NCI-H748 (cell line): Measurements from ENCODE around the gene FZD10.

Source experiments
- DNase-seq: peaks from one replicate; lab custom pipeline; 2025; ENCODE audit not compliant: unreplicated experiment; lab: John Stamatoyannopoulos, UW

FZD10 gene

GRCh38 chr12:130177635-130178242, 15.5 kb downstream of the FZD10 start:
- no peak for DNase-seq

DNA sequence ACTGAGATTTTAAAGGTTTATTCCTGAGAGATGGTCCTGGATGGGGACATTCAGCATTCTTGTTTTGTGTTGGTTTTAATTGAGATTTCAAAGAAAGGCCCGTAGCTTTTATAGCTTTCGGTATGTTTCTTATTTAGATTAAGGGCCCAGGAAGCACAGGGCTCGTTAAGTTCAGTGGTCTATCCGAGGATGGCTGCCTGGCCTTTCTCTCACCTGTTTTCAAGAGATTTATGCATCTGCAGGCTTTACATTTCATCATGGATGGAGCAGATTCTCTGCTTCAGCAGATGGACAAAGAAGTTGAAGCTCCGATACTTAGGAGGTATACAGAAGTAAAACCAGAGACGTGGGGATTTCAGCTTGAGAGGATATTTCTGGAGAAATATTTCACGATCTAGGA, 16.0 kb downstream of the FZD10 start:
- DNase-seq: no peak

GRCh38 chr12:130179191-130179590, 16.9 kb downstream of the FZD10 start:
- no peak for DNase-seq

DNA sequence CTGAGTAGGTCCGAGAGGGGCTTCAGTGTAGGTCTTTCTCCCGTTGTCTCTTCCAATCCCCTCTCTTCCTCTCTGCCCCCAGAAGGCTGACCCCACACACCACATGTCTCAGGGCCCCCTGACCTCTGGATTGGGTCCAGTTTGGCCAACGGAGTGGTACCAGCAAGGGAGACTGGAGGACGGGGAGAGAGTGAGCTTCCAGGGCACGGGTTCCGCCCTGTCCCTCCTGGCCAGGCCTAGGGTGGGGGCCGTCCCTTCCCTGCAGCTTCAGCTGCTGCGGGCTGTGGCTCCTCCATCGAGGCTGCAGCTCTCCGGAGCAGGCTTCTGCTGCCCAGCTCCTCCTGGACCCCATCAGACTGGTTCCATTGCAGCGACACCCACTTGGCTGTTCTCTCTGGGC, 17.4 kb downstream of the FZD10 start:
- no peak for DNase-seq

DNA sequence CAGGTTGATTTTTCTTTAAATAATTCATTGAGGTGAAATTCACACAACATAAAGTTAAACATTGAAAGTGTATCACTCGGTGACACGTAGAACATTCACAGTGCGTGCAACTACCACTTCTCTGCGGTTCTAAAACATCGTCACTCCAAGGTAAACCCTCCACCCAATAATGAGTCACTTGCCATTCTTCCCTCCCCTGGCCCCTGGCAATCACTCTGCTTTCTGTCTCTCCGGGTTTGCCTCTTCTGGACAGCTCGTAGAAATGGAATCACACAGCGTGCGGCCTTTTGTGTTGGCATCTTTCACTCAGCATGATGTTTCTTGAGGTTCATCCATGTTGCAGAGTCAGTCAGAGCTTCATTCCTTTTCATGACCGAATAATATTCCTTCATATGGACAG, 18.9 kb downstream of the FZD10 start:
- DNase-seq: no peak

- DNase-seq: no peak
These were observed 21.5 kb downstream of the FZD10 start for GRCh38 chr12:130183585-130184370.

DNA sequence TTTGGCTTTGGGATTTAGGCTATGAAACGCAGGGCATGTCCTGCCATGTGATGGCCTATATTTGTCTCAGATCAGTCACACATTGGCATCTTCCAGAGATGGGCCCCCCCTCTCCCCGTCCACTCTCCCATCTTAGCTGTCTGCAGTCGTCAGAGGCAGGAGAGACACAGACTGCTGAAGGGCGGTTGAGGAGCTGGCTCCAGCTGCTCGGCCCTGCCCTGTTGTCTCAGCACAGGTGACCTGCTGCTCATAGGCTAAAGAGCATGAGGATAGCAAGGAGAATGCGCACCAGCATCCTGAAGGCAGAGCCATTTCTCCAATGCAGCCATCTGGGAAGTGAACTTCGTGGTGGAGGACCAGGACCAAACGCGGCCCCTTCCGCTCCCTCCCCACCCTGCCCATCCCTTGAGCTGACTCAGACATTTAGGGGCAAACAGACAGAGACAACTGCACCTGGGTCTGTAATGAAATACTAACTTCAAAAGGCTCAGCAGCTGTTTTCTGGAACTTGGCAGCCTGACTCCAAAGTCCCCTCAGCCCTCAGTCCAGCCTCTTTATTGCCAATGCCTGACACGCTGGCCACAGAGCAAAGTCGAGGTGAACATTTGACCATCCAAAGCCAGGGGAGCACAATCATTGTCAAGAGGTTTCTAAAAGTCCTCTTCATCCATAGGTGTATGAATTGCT, 22.3 kb downstream of the FZD10 start:
- no peak for DNase-seq

DNA sequence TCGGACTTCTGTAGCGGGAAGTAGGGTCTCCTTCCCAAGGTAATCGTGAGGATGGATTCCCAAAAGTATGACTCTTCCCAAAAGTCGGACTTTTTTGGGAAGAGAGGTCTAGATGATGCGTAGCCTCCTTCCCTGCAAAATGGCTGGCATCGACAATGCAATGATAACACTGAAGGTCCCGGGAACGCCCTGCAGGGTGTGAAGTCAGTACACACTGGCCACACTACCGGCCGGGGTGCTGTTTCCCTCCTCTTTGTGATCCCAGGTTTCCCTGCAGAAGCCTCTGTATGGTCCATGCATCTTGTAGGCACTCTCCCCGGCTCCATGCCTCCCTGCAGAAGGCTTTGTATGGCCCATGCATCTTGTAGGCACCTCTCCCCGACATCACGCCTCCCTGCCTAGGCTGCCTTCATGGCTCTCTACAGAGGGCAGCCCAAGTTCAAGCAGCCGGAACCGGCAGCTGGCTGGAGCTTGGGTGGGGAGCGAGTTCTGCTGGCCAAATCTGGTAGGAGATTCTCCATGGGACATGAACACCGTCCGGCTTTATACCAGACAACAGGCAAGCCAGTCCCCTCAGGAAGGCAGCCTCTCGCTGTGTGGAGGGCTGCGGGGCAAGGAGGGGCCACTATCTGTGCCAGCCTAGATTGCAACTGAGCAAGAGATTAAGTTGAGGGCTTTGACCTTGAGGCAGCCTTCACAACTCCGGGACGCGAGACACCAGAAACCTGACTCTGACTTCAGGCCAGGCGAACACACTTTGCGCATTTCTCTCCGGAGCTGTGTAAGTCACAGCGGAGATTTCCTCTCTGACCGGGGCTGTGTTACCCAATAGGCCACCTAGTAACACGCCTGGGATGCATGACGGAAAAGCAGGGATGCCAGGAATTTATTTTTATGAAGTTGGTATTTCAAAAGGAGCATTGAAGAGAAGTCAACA, 23.5 kb downstream of the FZD10 start:
- DNase-seq: no peak

DNA sequence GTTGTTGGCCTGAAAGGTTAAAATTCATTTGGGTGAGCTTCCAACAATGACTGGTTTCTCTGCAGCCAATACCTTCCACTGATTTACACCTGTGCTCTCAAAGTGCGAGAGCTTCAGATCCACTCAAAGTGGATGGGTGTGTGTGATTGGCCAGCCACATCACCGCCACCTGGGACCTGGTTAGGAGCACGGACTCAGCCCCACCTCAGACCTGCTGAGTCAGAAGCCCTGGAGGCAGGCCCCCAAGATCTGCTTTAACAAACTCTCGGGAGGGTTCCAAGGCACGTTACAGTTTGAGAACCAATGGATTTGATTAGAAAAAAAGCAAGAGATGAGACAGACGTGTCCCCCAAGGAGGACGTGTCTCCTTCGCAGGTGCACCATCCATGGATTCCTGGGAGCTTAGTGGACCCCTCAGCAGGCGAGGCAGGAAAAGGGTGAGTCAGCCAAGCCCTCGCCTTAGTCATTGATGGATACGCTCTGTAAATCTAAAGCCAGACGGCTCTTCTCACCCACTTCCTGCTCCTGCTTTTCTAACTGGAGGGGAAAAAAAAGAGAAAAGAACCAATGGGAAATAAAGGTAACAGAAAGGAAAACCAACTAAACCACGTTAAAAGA, 24.5 kb downstream of the FZD10 start:
- DNase-seq: no peak

DNA sequence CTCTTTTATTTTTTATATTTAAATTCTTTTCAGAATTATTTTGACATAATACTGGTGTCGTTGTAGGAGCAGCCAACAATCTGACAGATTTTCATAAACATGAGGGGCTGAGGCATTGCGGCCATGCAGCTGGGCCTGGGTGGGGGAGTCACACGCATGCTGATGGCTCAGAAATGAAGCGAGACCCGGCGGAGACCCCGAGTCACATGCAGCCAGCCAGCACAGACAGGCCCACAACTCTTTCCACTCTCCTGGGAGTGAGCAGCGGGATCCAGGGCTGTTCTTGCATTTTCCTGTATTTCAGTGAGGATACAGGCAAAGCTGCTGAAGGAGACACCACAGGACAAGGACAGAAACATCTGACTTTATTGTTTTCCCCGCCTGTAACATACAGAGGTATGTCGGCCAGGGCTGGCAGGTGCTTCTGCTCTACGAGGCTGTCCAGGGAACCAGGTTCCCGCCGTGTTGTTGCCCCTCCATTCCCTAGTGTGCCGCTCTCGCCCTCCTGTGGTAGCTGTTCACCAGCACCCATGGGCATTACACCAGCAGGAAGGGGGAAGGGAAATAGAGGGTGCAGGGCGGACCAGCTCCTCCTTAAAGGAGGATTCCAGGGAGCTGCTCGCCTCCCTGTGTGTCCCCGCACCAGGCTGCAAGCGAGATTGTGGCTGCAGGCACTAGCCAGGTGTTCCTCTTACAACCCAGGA, 30.5 kb downstream of the FZD10 start:
- peak; percentile 46 for DNase-seq

- DNase-seq: no peak
These were observed 31.9 kb downstream of the FZD10 start for GRCh38 chr12:130194154-130194553.

- no peak for DNase-seq
These were observed 33.1 kb downstream of the FZD10 start for GRCh38 chr12:130195369-130195768.

- no peak for DNase-seq
These were observed 33.5 kb downstream of the FZD10 start for GRCh38 chr12:130195776-130196175.

- DNase-seq: no peak
These were observed 34.6 kb downstream of the FZD10 start for GRCh38 chr12:130196827-130197226.

- DNase-seq: no peak
These were observed 35.9 kb downstream of the FZD10 start for GRCh38 chr12:130198026-130198662.

- DNase-seq: no peak
These were observed 36.4 kb downstream of the FZD10 start for GRCh38 chr12:130198663-130199060.

DNA sequence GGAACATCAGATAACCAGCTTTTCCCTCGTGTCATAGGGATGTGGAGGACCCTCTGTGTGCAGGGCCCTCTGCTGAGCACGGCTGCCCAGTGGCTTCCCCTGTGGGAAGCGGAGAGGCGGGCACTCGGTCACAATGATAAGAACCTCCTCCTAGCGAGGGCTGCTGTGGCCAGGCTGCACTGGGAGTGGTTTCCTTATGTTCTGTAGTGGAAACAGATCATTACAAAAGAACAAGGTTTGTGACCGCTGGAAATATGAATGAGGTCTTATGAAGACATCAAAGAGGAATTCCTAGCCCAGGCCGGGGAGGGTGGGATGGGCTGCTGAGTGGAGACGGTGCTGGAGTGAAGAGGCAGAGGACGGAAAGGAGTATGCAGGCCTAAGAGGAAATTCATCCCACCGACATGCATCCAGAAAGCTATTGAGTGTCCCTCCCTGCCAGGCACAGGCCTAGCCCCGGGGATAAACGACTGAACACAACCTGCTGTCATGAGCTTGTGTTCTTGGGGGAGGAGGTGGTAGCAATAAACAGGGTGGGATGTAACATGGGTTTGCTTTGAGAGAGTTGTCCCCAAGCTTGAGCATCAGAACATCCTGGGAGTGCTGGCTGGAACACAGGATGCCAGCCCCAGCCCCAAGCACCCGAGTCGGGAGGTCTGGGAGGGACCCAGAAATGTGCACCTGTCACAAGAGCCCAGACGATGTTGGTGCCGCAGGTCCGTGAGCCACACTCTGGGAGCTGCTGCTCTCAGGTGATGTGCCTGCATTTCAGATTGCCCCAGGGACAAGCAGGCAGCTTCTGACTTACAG, 37.5 kb downstream of the FZD10 start:
- no peak for DNase-seq

- no peak for DNase-seq
These were observed 38.2 kb downstream of the FZD10 start for GRCh38 chr12:130200445-130200844.

GRCh38 chr12:130201037-130201436, 38.8 kb downstream of the FZD10 start:
- DNase-seq: no peak
